H1 (cell line): ENCODE data around the gene ENO2. TPM values are rescaled to one million over a fixed set of nuclear protein-coding genes. Genes with fewer than 3 reads are reported as not detected.

Source experiments
- ASH2L ChIP-seq: fragments of 200-600, 300-600 bp; sonication (generic); IDR thresholded peaks from one replicate; pipeline ENCODE4 v1.7.1; 2017; ENCODE audit warnings: low read length
- CEBPB ChIP-seq: IDR thresholded peaks from 2 replicates; pipeline ENCODE4 v1.6.1; 2012; ENCODE audit warnings: low read depth, low read length
- CTBP2 ChIP-seq: IDR thresholded peaks from 2 replicates; pipeline ENCODE4 v1.7.0; 2011; ENCODE audit warnings: borderline replicate concordance, mild to moderate bottlenecking, moderate library complexity, mixed read lengths, low read length; ENCODE audit not compliant: insufficient read depth, insufficient read length
- CTCF ChIP-seq, 3 experiments: IDR thresholded peaks; 1 replicate in 2 of 3; 2 replicates in 1 of 3; pipeline versions ENCODE4 v1.5.1 to v1.6.1; 2011; ENCODE audit warnings: low read length in 3 of 3, mild to moderate bottlenecking in 3 of 3, inconsistent platforms in 2 of 3, low read depth in 1 of 3, moderate library complexity in 1 of 3; ENCODE audit not compliant: insufficient read depth in 1 of 3; ENCODE audit errors: control extremely low read depth in 1 of 3
- PHF8 ChIP-seq: fragments of 200-600 bp; sonication (generic); conservative IDR thresholded peaks from 2 replicates; pipeline ENCODE4 v1.7.1; 2012; ENCODE audit warnings: low read depth, mild to moderate bottlenecking, inconsistent platforms, low read length, moderate library complexity
- POLR2A ChIP-seq, 2 experiments: IDR thresholded peaks; 1 replicate in 1 of 2; 2 replicates in 1 of 2; pipeline ENCODE4 v1.6.1; 2011; ENCODE audit warnings: low read depth in 2 of 2, low read length in 2 of 2, mild to moderate bottlenecking in 2 of 2; ENCODE audit errors: control extremely low read depth in 1 of 2
- POLR2AphosphoS5 ChIP-seq: IDR thresholded peaks from 2 replicates; pipeline ENCODE4 v1.6.1; 2011; ENCODE audit warnings: low read depth, low read length
- POU5F1 ChIP-seq: IDR thresholded peaks from 2 replicates; pipeline ENCODE4 v1.6.1; 2011; ENCODE audit warnings: low read depth, mild to moderate bottlenecking, low read length, moderate library complexity
- RNF2 ChIP-seq: fragments of 200-900, 300-1000 bp; sonication (generic); IDR thresholded peaks from 2 replicates; pipeline ENCODE4 v1.7.1; 2016; ENCODE audit warnings: borderline replicate concordance, low read depth, mild to moderate bottlenecking, antibody characterized with exemption, low read length; ENCODE audit not compliant: poor library complexity, severe bottlenecking; ENCODE audit errors: missing control alignments
- TCF12 ChIP-seq: IDR thresholded peaks from 2 replicates; pipeline ENCODE4 v1.6.1; 2011; ENCODE audit warnings: low read depth, mild to moderate bottlenecking, low read length
- TEAD4 ChIP-seq: IDR thresholded peaks from 2 replicates; pipeline ENCODE4 v1.6.1; 2012; ENCODE audit warnings: low read depth, low read length, inconsistent platforms, mixed read lengths
- polyA plus RNA-seq, 7 experiments: library from polyadenylated mRNA; depleted of rRNA in 3 of 7; stranded (reverse) in 5 of 7; unstranded in 2 of 7; fragments of >200 nt in 5 of 7; fragments of 200-250 nt in 2 of 7; gene quantifications; 1 replicate in 5 of 7; 2 replicates in 1 of 7; 4 replicates in 1 of 7; pipeline versions ENCODE4 v1.2.1 to v1.2.3, GENCODE V29; 2011 to 2013; ENCODE audit warnings: missing spikeins in 2 of 7, mixed read lengths in 2 of 7
- total RNA-seq: library from RNA; stranded (reverse); fragmentation: NEBNext Ultra II Directional; extraction: Animal tissue kit (Norgen Biotek cat#: 25700); gene quantifications from 2 replicates; pipeline ENCODE4 v1.2.1, GENCODE V29; 2021

Gene ENO2
- total and polyA plus RNA-seq, 2 of the 8 experiments (the other 6 are each of a cell fraction or from before 2014, with no cell fraction given): 92.4 to 102 TPM

GRCh38 chr12:6945613-6946012 lies 31.2 kb downstream of the ENO2 start (continued):
- TF ChIP-seq CTCF (IDR thresholded peaks at IDR 0.05; ENCODE audit: control extremely low read depth in 1 of 3, insufficient read depth in 1 of 3, low read depth in 1 of 3, low read length in 3 of 3) (no peak), TEAD4 (no peak), CEBPB (no peak), RNF2 (no peak), PHF8 (0 out of 2 replicates have a peak, but pooled peaks have one; percentile 19), TCF12 (no peak), POU5F1 (no peak), POLR2A (IDR thresholded peaks at IDR 0.05; ENCODE audit: control extremely low read depth in 1 of 2, low read depth in 2 of 2, low read length in 2 of 2) (peak in 1 of 2 experiments; percentile 53; a peak in 1 of 3 replicates), POLR2AphosphoS5 (0 out of 2 replicates have a peak, but pooled peaks have one; percentile 45), CTBP2 (no peak), ASH2L (no peak)
